NCI-H526 (cell line): ENCODE results near the gene UTF1.

ENCODE experiments used
- DNase-seq, 2 experiments: peaks; one replicate each; lab custom pipeline; 2025; lab: John Stamatoyannopoulos, UW

The UTF1 gene

GRCh38 chr10:133247681-133248333, 17.8 kb downstream of the UTF1 start:
- no peak for DNase-seq

- DNase-seq, result no peak
Observed at GRCh38 chr10:133248334-133248715, 18.3 kb downstream of the UTF1 start.

- no peak for DNase-seq
Observed at GRCh38 chr10:133249094-133249780, 19.2 kb downstream of the UTF1 start.

GRCh38 chr10:133249975-133250754, 20.1 kb downstream of the UTF1 start:
- no peak for DNase-seq

DNA sequence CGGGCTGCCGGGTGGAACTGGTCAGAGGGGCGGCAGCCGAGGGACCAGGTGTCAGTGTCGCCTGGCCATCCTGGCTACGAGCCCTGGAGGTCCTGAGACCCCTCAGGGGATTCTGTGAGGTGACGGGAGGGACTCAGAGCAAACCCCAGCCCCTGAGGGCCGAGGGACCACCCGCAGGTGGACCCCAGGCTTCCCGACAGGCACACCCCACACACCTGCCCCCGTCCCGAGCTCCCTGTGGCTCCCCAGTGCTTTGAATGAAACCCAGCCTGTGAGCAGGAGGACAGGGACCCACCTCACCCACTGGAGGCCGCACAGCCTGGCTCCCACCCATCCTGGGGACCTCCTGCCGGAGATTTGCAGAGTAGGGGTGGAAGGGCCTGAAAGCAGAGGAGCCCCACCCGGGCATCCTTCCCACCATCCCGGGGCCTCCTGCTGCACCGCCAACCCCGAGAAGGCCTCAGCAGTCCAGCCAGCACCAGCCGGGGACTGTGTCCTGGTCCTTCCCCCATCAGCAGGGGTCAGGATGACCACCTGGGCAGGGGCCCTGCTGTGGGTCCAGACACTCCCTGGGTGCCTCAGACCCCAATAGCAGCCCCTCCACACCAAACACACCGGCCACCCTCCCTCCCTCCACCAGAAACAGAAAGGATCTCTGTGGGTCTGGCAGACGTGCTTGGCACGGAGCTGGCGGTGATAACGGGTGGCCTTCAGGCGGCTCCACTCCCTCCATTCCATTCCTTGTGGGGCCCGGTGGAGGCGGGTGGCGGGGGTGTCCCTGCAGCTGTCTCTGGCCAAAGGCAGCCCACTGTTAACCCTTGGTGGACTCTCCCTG, 21.6 kb downstream of the UTF1 start:
- DNase-seq, result no peak

- DNase-seq, result no peak
Observed at GRCh38 chr10:133252223-133252552, 22.2 kb downstream of the UTF1 start.

GRCh38 chr10:133253361-133253955, 23.4 kb downstream of the UTF1 start:
- DNase-seq, result no peak

- no peak for DNase-seq
Observed at GRCh38 chr10:133254421-133255120, 24.6 kb downstream of the UTF1 start.

GRCh38 chr10:133255323-133255722, 25.3 kb downstream of the UTF1 start:
- DNase-seq, result no peak

- DNase-seq, result peak in 1 of 2 experiments; percentile 28
Observed at GRCh38 chr10:133257489-133258065, 27.6 kb downstream of the UTF1 start.

- no peak for DNase-seq
Observed at GRCh38 chr10:133258066-133258817, 28.2 kb downstream of the UTF1 start.

DNA sequence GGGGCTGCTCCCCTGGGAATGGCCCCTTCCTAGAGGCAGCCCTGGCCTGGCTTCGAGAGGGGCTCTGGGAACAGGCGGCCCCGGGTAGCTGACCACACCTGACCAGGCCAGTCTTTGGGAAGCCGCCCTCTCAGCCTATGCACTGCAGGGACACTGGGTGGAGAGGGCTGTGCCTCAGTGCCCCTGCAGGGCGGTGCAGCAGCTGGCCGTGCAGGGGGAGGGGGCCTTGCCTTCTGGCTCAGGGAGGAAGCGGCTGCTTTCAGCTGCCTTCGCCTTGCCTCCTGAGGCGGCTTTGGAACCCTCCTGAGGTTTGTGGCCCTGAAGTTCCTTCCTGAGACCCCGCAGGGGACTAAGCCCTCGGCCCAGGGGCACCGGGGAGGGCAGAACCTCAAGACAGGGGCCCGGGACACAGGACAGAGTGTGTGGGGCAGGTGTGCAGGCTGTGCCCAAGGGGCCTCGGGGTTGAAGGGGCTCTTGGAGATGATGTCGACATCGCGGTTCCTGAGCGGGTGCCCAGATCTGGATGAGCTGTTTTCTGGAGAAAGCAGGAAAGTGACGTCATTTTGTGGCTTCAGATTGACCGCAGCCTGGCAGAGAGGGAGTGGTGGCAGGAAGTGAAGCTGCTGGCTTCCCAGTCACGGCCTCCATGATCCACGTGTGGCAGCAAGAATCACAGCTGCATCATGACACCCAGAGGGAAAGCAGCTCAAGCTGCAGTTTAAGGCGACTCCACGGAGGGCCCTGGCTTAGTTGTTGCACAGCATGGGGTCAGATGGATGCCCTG, 29.0 kb downstream of the UTF1 start:
- DNase-seq, result no peak

GRCh38 chr10:133259602-133259989, 29.6 kb downstream of the UTF1 start:
- DNase-seq, result no peak

GRCh38 chr10:133260895-133261725, 31.1 kb downstream of the UTF1 start:
- peak in 1 of 2 experiments; percentile 63 for DNase-seq

- DNase-seq, result peak in 1 of 2 experiments; percentile 73
Observed at GRCh38 chr10:133261726-133262325, 31.8 kb downstream of the UTF1 start.

GRCh38 chr10:133262696-133263095, 32.7 kb downstream of the UTF1 start:
- DNase-seq, result peak; percentile 10 to 49

GRCh38 chr10:133263674-133264073, 33.7 kb downstream of the UTF1 start:
- no peak for DNase-seq

DNA sequence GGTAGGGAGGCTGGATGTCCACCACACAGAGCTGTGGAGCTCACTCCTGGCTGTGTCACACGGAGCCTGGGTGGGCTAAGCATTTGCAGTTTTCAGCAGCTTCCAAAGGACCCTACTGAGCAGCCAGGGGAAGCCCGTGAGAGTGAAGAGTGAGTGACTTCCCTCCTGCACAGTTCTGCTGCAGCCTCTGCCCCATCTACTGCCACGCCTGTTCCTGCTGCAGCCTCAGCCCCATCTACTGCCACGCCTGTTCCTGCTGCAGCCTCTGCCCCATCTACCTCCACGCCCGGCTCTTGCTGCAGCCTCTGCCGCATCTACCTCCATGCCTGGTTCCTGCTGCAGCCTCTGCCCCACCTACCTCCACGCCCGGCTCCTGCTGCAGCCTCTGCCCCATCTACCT, 34.4 kb downstream of the UTF1 start:
- DNase-seq, result no peak
